Stimulated activated CD8-positive, alpha-beta memory T cell treated with anti-CD3 and anti-CD28 coated beads, Interleukin-4, amount 100 ng/mL, for 48 hours (primary cell): Measurements from ENCODE around the gene FCN2.

Source experiments
- DNase-seq: peaks from one replicate; pipeline ENCODE4 v3.0.0-alpha.2; 2020

FCN2 gene

GRCh38 chr9:134880484-134881312, at the start of gene FCN2:
TSS of gene FCN2 (plus strand) at chr9:134880810. CDS start at chr9:134880822, 12 bp downstream.
- DNase-seq, result no peak

GRCh38 chr9:134830926-134831720, 49.5 kb upstream of the FCN2 start:
- no peak for DNase-seq

DNA sequence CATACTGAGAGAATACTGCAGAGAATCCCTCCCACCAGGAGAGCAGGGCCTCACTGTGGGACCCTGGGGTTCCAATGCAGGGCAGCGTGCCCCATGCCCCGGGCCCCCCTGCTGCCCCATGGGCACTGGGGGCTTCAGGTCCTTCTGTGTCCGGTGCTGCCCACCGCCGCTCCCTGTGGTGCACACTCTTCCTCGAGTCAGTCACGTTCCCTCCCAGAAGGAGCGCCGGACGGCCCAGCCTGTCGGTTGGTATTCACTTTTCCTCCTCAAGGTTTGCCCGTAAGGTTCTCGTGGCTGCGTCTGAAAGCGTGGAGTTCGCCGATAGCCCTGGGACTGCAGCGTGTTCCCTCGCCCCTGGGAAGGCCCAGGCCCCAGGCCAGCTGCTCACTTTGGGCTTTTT, 48.1 kb upstream of the FCN2 start:
- DNase-seq, result no peak

GRCh38 chr9:134833294-134833880, 47.2 kb upstream of the FCN2 start:
- no peak for DNase-seq

DNA sequence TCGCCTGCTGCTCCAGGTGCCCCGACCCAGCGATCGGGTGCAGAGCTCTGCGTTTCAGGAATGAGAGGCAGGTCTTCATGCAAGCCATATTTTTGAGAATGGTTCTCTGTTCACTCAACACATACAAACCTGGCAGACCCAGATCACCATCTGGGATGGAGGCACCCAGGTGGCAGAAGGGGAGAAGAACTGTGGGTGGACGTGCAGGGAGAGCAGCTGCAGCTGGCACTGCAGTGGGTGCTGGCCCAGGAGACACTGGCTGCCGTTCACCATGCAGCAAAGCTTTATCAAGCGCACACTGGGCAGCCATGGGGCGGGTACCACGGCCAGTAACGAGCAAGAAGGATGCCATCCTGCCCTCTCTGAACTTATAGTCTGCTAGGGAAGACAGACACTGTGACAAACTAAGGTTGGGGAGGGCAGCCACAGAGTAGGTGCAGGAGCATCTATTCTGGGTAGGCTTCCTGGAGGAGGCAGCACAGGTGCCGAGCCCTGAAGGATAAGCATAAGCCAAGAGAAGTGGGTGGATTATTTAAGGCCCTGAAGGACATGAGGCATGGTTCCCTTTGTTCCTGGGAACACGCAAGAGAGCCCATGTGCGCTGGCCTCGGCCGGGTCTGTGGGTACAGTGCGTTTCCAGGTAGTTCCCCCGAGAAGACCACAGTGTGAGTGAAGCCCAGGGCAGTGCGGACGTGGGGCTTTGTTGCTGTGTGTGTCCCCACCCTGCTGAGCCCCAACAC, 46.2 kb upstream of the FCN2 start:
- DNase-seq, result no peak

DNA sequence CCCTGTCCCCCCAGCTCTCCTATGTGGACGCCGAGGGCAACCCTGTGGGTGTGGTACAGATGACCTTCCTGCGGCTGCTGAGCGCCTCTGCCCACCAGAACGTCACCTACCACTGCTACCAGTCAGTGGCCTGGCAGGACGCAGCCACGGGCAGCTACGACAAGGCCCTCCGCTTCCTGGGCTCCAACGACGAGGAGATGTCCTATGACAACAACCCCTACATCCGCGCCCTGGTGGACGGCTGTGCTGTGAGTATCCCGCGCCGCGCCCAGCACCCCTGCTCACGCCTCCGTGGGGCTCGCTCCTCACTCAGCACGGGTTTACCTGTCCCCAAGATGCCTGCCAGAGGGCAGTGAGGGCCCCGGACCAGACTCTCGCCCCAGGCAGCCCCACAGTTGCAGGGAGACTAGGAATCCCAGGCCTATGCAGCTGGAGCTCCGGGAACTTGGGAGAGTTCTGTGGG, 45.6 kb upstream of the FCN2 start:
- no peak for DNase-seq

- no peak for DNase-seq
Measured at GRCh38 chr9:134835448-134835847, 45.2 kb upstream of the FCN2 start.

DNA sequence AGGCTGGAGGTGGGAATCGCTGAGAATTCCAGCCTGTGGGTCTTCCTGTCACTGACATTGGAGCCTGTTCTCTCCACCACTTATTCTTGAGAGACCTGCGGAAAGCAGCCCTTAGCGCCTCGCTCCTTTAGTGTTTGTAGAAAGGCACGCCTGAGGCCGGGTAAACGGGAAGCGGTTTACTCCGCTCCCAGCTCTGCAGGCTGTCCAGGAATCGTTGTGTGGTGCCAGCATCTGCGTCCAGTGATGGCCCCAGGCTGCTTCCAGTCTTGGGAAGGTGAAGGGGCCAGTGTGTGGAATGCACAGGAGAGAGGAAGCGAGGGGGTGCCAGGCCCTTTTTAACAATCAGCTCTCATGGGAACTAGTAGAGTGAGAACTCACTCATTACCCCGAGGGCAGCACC, 44.6 kb upstream of the FCN2 start:
- no peak for DNase-seq

DNA sequence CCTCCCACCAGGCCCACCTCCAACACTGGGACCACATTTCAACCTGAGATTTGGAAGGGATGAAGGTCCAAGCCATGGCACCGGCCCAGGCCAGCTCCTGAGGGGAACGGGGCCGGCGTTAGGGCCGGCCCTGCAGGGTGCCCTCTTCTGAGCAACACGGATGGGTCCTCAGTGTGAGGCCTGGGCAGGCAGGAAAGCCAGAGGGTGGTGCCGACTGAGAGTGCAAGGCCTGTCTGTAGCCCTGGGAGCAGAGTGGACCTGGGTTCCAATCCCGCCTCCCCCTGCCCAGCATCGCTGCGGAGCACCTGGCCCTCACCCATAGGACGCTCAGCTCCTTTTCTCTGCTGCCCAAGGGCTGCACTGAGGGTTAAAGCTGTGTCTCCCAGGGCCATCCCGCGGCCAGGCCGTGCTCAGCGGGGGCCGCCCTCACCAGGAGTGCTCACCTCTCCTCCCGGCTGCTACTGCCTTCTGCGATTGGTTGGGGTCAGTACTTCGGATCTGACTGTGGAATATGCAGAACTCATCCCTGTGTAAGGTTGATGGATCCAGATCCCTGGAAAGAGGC, 44.1 kb upstream of the FCN2 start:
- no peak for DNase-seq

DNA sequence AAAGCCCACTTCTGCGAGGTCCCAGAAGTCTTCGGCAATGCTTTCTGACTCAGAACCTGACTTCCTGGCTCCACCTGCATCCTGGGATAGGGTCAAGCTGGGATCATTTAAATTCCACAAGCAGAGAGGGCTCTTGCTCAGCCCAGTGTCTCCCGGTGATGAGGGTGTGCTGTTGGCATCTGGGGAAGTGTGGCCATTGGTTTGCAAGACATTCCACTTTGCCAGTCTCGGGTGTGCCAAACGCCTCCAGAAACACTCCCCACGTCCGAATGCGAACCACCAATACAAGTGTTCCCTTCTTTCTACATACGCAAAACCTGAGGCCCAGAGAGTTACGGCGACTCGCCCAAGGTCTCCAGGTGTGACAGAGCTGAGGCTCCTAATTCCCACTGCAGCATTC, 43.1 kb upstream of the FCN2 start:
- DNase-seq, result no peak

GRCh38 chr9:134838651-134839454, 41.8 kb upstream of the FCN2 start:
- no peak for DNase-seq

- no peak for DNase-seq
Measured at GRCh38 chr9:134839455-134840125, 41.0 kb upstream of the FCN2 start.

GRCh38 chr9:134840511-134840910, 40.1 kb upstream of the FCN2 start:
- no peak for DNase-seq

DNA sequence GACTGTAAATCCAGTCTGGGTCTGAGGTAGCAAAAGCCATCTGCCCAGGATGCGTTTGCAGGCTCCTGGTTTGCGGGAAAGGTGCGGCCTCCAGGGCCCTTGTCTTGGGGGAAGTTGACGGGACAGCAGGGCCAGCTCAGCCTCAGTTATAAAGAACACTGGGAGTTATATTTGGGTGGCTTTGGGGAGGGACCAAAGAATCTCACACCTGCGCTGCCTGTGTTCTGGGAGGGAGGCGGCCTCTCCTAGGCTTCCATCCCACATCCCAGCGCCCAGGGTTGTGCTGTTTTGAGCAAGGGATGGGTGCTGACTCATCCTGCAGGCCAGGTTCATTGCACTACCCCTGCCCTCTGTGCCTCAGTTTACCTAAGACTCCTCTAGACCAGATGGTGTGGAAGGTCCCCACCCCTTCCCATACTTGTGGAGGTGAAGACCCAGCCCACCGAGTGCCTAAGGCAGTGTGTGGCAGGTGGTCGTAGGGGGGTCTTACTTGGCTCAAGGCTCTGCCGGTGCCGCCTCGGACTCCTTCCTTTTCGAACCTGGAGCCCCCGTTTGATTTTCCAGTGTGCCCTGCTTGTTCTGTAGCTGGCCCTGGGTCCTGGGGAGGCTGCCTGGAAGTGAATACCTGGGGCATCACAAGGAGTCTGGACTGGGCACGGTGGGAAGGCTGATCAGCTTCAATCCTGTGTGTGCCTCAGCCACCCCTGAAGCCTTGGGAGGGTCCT, 39.3 kb upstream of the FCN2 start:
- no peak for DNase-seq

DNA sequence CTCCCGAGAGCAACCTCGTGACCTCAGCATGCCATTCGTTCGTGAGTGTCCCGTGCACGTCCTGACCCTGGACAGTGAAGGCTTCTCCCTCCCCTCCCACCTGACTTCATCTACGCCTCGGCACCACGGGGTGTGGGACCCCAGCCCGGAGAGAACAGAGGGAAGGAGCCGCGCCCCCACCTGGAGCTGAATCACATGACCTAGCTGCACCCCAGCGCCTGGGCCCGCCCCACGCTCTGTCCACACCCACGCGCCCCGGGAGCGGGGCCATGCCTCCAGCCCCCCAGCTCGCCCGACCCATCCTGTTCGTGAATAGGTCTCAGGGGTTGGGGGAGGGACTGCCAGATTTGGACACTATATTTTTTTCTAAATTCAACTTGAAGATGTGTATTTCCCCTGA, 38.3 kb upstream of the FCN2 start:
- no peak for DNase-seq

- no peak for DNase-seq
Measured at GRCh38 chr9:134843740-134844139, 36.9 kb upstream of the FCN2 start.

- DNase-seq, result no peak
Measured at GRCh38 chr9:134844821-134845220, 35.8 kb upstream of the FCN2 start.

DNA sequence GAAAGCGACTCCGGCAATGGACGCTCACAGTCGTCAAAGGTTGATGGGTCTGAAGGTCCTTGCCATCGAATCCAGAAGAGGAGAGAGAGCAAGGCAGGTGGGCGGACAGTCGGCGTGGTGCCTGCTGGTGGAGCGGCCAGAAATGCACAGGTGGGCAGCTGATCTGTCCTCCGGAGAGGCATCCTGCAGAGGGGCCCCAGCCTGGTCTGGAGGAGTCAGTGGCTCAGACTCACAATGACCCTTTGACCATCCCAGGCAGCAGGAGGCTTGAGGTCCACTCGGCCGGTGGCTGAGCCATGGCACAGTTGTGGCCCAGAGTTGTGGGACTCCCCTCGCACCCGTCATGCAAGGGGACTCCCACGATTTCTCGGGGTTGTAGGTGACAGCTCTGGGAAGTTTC, 34.4 kb upstream of the FCN2 start:
- no peak for DNase-seq

DNA sequence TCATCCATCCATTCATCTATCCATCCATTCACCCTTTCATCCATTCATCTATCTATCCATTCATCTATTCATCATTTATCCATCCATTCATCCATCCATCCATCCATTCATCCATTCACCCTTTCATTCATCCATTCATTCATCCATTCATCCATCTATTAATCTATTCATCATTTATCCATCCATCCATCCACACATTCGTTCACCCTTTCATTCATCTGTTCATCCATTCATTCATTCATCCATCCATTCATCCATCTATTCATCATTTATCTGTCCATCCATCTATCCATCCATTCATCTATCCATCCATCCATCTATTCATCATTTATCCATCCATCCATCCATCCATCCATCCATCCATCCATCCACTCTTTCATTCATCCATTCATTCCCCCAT, 33.9 kb upstream of the FCN2 start:
- no peak for DNase-seq

- DNase-seq, result no peak
Measured at GRCh38 chr9:134847138-134847537, 33.5 kb upstream of the FCN2 start.
